K562 (cell line): ENCODE measurements around the gene FOSL1. TPM values are rescaled to one million over a fixed set of nuclear protein-coding genes. Genes with fewer than 3 reads are reported as not detected.

Experiments
- ESRRA ChIP-seq: fragments of 450-650 bp; IDR thresholded peaks from 2 replicates; pipeline ENCODE4 v1.6.1; 2014; ENCODE audit warnings: low read depth, mild to moderate bottlenecking, moderate library complexity, borderline replicate concordance
- ETS2 ChIP-seq: IDR thresholded peaks from 2 replicates; pipeline ENCODE4 v1.6.1; 2016; ENCODE audit warnings: borderline replicate concordance, missing genetic modification characterization, mild to moderate bottlenecking, moderate library complexity, missing compliant biosample characterization; ENCODE audit not compliant: poor library complexity, severe bottlenecking
- MAFG ChIP-seq: fragments of 450-650 bp; conservative IDR thresholded peaks from 2 replicates; pipeline ENCODE4 v1.6.1; 2016; ENCODE audit warnings: missing genetic modification characterization, missing compliant biosample characterization
- NFRKB ChIP-seq: fragments of 450-650 bp; IDR thresholded peaks from 2 replicates; pipeline ENCODE4 v1.6.1; 2016; ENCODE audit warnings: low read depth
- RNF2 ChIP-seq: sonication (generic); IDR thresholded peaks from 2 replicates; pipeline ENCODE4 v1.6.1; 2016
- SIN3A ChIP-seq, 2 experiments: fragments of 150-350 bp in 1 of 2; IDR thresholded peaks; 2 replicates each; pipeline ENCODE4 v1.6.1; 2011 to 2016; ENCODE audit warnings: borderline replicate concordance in 2 of 2, low read depth in 2 of 2, low read length in 2 of 2, mild to moderate bottlenecking in 2 of 2, moderate library complexity in 2 of 2; ENCODE audit not compliant: control insufficient read depth in 1 of 2
- ZFPM2 ChIP-seq: fragments of 250-450 bp; sonication (Bioruptor Pico); IDR thresholded peaks from 2 replicates; pipeline ENCODE4 v1.5.1; 2022; ENCODE audit warnings: mild to moderate bottlenecking
- polyA plus RNA-seq, 8 experiments: library from polyadenylated mRNA; depleted of rRNA in 4 of 8; stranded (reverse) in 5 of 8; unstranded in 3 of 8; fragments of >200 nt; fragmentation: Nextera tagmentation in 2 of 8; fragmentation: Illumina TruSeq in 1 of 8; extraction: Ambion mirVana in 2 of 8; extraction: Trizol in 1 of 8; gene quantifications; 2 replicates each; pipeline versions ENCODE4 v1.2.1 to v1.2.3, GENCODE V29; 2011 to 2014; ENCODE audit warnings: inconsistent platforms in 1 of 8, missing spikeins in 1 of 8
- total RNA-seq, 7 experiments: library from RNA; depleted of rRNA in 6 of 7; stranded (reverse); fragments of >200 nt in 6 of 7; fragmentation: Illumina TruSeq in 2 of 7; extraction: Trizol in 2 of 7; gene quantifications; 2 replicates each; pipeline versions ENCODE4 v1.2.1 to v1.2.3, GENCODE V29; 2011 to 2021; ENCODE audit warnings: low replicate concordance in 1 of 7
- TF ChIP-seq, protein P1 (sequence below), 2 experiments: IDR thresholded peaks; 2 replicates each; pipeline ENCODE4 v1.6.1; 2012; ENCODE audit warnings: improper control_type of control experiment in 2 of 2, low read depth in 2 of 2, low read length in 2 of 2, borderline replicate concordance in 1 of 2
- TF ChIP-seq, protein P2 (sequence below): fragments of 450-650 bp; IDR thresholded peaks from 2 replicates; pipeline ENCODE4 v1.6.1; 2017; ENCODE audit warnings: mild to moderate bottlenecking, moderate library complexity
- TF ChIP-seq, protein P3 (sequence below): sonication (generic); formaldehyde crosslinking; IDR thresholded peaks from 2 replicates; pipeline ENCODE4 v1.8.0; 2023; ENCODE audit warnings: mild to moderate bottlenecking, missing genetic modification reagents
- TF ChIP-seq, protein P4 (sequence below): fragments of 250-450 bp; sonication (Bioruptor Pico); IDR thresholded peaks from 2 replicates; pipeline ENCODE4 v1.8.0; 2021; ENCODE audit warnings: borderline replicate concordance, mild to moderate bottlenecking, moderate library complexity; ENCODE audit not compliant: poor library complexity, severe bottlenecking
- TF ChIP-seq, protein P5 (sequence below), 2 experiments: fragments of 150-350 bp in 1 of 2; IDR thresholded peaks; 2 replicates each; pipeline ENCODE4 v1.6.1; 2012 to 2016; ENCODE audit warnings: low read depth in 2 of 2, low read length in 2 of 2, mild to moderate bottlenecking in 1 of 2, moderate library complexity in 1 of 2
- TF ChIP-seq, protein P6 (sequence below): fragments of 450-650 bp; IDR thresholded peaks from 2 replicates; pipeline ENCODE4 v1.7.1; 2018; ENCODE audit warnings: mild to moderate bottlenecking, low read depth; ENCODE audit not compliant: partially characterized antibody

FOSL1 gene
- total and polyA plus RNA-seq, 9 of the 15 experiments (the other 6 are each of a cell fraction or from before 2014, with no cell fraction given) = 3.5 to 39.6 (median 10.0) TPM

DNA sequence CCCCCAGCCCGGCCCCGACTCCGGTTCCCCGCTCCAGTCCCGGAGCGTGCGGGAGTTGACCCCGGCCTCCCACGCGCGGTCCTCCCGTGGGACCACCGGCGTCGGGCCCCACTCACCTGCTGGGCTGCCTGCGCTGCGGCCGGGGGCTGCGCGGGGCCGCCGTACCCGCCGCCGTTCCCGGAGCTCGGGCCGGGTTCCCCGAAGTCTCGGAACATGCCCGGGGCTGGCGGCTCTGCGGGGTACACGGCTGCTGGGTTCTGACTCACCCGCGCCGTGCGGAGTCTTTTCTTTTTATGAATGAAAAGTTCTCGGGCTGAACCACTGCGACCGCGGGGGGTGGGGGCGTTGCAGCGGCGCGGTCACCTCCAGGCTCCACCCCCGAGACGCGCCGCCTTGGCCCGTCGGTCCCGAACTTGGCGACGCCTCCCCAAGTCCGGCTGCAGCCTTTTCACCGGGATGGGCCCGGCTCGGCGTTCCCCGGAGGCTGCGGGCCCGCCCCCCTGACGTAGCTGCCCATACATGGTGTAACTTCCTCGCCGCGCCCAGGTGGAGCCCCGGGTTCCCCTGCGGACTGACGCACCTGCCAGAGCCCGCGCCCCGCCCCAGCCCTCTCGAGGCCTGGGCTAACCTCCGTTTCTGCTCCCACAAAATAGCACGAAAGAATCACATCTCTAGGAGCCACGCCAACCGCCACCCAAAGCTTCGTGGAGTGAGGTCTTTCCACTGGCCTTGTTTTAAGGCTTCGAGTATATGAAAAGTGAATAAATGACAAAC lies at the start of gene FOSL1 (continued):
- no peak for TF ChIP-seq ETS2 (tag)
- TF ChIP-seq, protein P1, sequence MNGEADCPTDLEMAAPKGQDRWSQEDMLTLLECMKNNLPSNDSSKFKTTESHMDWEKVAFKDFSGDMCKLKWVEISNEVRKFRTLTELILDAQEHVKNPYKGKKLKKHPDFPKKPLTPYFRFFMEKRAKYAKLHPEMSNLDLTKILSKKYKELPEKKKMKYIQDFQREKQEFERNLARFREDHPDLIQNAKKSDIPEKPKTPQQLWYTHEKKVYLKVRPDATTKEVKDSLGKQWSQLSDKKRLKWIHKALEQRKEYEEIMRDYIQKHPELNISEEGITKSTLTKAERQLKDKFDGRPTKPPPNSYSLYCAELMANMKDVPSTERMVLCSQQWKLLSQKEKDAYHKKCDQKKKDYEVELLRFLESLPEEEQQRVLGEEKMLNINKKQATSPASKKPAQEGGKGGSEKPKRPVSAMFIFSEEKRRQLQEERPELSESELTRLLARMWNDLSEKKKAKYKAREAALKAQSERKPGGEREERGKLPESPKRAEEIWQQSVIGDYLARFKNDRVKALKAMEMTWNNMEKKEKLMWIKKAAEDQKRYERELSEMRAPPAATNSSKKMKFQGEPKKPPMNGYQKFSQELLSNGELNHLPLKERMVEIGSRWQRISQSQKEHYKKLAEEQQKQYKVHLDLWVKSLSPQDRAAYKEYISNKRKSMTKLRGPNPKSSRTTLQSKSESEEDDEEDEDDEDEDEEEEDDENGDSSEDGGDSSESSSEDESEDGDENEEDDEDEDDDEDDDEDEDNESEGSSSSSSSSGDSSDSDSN (IDR thresholded peaks at IDR 0.05; ENCODE audit: borderline replicate concordance in 1 of 2, low read depth in 2 of 2, low read length in 2 of 2) = no peak
- TF ChIP-seq, protein P2, sequence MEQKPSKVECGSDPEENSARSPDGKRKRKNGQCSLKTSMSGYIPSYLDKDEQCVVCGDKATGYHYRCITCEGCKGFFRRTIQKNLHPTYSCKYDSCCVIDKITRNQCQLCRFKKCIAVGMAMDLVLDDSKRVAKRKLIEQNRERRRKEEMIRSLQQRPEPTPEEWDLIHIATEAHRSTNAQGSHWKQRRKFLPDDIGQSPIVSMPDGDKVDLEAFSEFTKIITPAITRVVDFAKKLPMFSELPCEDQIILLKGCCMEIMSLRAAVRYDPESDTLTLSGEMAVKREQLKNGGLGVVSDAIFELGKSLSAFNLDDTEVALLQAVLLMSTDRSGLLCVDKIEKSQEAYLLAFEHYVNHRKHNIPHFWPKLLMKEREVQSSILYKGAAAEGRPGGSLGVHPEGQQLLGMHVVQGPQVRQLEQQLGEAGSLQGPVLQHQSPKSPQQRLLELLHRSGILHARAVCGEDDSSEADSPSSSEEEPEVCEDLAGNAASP = no peak
- TF ChIP-seq MAFG (tag) = no peak
- no peak for TF ChIP-seq ZFPM2 (CRISPR knock-in tag)
- peak; percentile 85 for TF ChIP-seq ESRRA
- TF ChIP-seq SIN3A (IDR thresholded peaks at IDR 0.05; ENCODE audit: borderline replicate concordance in 2 of 2, control insufficient read depth in 1 of 2, low read depth in 2 of 2, low read length in 2 of 2) = peak in 1 of 2 experiments; percentile 57; a peak in 1 of 4 replicates
- TF ChIP-seq, protein P3, sequence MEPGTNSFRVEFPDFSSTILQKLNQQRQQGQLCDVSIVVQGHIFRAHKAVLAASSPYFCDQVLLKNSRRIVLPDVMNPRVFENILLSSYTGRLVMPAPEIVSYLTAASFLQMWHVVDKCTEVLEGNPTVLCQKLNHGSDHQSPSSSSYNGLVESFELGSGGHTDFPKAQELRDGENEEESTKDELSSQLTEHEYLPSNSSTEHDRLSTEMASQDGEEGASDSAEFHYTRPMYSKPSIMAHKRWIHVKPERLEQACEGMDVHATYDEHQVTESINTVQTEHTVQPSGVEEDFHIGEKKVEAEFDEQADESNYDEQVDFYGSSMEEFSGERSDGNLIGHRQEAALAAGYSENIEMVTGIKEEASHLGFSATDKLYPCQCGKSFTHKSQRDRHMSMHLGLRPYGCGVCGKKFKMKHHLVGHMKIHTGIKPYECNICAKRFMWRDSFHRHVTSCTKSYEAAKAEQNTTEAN = no peak
- TF ChIP-seq, protein P4, sequence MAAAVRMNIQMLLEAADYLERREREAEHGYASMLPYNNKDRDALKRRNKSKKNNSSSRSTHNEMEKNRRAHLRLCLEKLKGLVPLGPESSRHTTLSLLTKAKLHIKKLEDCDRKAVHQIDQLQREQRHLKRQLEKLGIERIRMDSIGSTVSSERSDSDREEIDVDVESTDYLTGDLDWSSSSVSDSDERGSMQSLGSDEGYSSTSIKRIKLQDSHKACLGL (CRISPR knock-in tag) = no peak
- TF ChIP-seq, protein P5, sequence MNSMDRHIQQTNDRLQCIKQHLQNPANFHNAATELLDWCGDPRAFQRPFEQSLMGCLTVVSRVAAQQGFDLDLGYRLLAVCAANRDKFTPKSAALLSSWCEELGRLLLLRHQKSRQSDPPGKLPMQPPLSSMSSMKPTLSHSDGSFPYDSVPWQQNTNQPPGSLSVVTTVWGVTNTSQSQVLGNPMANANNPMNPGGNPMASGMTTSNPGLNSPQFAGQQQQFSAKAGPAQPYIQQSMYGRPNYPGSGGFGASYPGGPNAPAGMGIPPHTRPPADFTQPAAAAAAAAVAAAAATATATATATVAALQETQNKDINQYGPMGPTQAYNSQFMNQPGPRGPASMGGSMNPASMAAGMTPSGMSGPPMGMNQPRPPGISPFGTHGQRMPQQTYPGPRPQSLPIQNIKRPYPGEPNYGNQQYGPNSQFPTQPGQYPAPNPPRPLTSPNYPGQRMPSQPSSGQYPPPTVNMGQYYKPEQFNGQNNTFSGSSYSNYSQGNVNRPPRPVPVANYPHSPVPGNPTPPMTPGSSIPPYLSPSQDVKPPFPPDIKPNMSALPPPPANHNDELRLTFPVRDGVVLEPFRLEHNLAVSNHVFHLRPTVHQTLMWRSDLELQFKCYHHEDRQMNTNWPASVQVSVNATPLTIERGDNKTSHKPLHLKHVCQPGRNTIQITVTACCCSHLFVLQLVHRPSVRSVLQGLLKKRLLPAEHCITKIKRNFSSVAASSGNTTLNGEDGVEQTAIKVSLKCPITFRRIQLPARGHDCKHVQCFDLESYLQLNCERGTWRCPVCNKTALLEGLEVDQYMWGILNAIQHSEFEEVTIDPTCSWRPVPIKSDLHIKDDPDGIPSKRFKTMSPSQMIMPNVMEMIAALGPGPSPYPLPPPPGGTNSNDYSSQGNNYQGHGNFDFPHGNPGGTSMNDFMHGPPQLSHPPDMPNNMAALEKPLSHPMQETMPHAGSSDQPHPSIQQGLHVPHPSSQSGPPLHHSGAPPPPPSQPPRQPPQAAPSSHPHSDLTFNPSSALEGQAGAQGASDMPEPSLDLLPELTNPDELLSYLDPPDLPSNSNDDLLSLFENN (IDR thresholded peaks at IDR 0.05; ENCODE audit: low read depth in 2 of 2, low read length in 2 of 2) = peak in 1 of 2 experiments; percentile 67; a peak in 1 of 4 replicates
- TF ChIP-seq RNF2 = 0 out of 2 replicates have a peak, but pooled peaks have one; percentile 20
- TF ChIP-seq, protein P6, sequence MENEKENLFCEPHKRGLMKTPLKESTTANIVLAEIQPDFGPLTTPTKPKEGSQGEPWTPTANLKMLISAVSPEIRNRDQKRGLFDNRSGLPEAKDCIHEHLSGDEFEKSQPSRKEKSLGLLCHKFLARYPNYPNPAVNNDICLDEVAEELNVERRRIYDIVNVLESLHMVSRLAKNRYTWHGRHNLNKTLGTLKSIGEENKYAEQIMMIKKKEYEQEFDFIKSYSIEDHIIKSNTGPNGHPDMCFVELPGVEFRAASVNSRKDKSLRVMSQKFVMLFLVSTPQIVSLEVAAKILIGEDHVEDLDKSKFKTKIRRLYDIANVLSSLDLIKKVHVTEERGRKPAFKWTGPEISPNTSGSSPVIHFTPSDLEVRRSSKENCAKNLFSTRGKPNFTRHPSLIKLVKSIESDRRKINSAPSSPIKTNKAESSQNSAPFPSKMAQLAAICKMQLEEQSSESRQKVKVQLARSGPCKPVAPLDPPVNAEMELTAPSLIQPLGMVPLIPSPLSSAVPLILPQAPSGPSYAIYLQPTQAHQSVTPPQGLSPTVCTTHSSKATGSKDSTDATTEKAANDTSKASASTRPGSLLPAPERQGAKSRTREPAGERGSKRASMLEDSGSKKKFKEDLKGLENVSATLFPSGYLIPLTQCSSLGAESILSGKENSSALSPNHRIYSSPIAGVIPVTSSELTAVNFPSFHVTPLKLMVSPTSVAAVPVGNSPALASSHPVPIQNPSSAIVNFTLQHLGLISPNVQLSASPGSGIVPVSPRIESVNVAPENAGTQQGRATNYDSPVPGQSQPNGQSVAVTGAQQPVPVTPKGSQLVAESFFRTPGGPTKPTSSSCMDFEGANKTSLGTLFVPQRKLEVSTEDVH = no peak
- no peak for TF ChIP-seq NFRKB
